ENCODE results near the gene LTBP3.

The LTBP3 gene

DNA sequence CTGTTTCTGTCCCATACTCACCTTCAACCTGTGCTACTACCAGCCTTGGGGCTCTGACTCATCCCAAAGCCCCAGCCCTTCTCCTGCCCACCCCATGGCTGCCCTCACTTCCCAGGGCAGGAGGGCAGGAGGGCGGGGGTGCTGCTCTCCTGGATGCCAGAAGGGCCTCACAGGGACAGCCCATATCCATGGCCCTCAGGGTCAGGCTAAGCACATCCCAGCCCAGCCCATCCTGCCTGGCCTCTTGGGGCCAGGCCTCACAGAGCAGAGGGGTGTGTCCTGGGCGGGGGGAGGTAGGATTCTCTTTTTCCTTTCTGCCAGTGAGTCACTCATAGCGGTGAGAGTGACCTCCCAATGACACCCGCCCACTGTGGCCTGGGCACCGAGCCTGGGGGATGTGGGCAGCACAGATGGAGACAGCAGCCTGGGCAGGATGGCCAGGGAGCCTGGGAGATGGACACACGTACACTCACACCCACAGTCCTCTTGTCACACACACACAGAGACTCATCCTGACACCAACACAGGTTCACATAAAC lies 2.4 kb downstream of the LTBP3 start:
- DNase-seq (ENCODE audit: low read depth, low spot score): no peak
- no peak overlapping the region for H3K27ac ChIP-seq

DNA sequence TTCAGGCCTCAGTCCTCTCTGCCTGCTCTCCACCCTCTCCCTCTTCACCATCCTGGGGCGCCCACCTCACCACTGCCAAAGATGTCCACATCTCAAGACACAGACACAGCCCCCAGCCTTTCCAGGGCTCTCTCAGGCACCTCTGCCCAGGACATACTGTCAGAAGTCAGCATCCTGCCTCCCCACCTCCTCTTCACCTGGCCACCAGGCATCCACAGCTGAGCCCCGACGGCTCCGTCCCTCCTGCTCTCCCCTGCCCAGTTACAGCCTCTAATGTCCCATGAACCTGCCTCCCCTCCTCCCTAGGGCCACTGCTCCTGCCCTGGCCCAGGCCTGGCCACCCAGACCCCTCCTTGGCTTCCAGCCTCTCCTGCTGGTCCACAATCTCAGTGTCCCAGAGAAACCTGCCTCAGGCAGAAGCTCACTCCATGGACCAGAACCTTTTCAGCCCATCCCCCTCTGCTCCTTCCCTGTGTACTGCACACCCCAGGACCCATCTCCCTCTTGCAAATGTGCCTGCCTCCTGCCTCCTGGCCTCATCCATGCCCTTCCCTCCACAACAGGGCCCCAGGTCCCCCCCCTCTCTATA lies 3.2 kb downstream of the LTBP3 start:
- no peak for DNase-seq (ENCODE audit: low read depth, low spot score)
- no peak overlapping the region for H3K27ac ChIP-seq

DNA sequence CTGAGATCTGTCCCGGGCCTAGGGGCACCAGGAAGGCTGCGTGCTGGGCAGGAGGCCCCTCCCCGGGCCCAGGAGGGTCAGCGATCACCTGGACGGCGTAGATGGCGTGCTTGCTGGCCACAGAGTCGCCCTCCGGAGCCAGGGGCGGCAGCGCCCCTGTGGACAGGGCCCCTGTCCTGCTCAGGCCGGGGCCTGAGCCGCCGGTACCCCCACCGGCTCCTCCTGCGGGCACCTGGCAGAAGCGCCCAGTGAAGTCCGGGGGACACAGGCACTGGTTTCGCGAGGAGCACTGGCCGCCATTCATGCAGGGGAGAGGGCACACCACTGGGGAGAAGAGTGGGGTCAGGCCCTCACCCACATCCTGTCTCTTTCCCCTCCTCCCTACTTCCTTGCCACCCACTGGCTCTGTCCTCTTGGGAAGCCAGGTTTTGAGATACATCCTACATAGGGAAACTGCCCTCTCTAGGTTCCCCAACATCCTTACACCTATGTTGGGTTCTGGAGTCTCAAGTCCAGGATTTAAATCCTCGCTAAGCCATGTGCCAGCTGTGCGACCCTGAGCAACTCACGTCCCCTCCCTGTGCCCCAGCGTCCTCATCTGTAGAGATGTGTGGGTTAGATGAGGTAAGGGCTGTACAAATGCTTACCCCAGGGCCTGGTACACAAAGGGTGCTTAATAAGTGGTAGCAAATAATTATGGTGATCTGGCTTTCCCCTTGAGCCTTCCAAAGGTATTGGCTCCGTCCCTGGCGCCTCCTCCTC lies 3.9 kb downstream of the LTBP3 start:
- no peak overlapping the region for H3K27ac ChIP-seq
- no peak for DNase-seq (ENCODE audit: low read depth, low spot score)

DNA sequence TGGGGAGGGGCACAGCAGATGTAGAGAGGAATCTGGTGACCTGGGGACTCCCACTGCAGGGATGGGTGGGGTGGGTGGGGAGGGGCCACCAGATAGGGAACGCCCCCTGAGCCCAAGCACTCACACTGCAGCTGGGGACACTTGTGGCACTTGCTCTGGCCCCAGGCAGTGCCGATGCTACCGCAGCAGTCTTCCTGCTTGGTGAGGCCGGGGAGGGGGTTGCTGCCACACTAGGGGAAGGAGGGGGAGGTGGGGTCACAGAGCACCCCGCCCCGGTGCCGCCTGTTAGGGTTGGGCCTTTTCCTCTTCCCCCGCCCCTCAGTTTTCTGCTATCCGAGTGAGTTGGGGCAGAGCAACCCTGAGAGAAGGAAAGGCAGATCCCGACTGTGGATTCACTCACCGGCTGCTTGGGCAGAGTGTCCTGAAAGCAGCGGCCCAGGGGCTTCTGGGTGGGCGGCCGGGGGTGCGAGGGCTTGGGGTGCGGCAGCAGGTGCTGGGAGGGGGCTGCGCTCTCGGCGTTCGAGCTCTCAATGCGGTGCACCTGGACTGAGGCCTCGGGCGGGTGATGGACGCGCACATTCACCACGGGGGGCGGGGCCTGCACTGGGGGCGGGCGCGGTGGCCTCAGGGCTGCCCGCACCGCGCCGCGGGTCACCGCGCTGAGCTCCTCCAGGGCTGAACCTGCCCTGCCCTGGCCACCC lies 4.7 kb downstream of the LTBP3 start:
- no peak for DNase-seq (ENCODE audit: low read depth, low spot score)
- no peak overlapping the region for H3K27ac ChIP-seq

DNA sequence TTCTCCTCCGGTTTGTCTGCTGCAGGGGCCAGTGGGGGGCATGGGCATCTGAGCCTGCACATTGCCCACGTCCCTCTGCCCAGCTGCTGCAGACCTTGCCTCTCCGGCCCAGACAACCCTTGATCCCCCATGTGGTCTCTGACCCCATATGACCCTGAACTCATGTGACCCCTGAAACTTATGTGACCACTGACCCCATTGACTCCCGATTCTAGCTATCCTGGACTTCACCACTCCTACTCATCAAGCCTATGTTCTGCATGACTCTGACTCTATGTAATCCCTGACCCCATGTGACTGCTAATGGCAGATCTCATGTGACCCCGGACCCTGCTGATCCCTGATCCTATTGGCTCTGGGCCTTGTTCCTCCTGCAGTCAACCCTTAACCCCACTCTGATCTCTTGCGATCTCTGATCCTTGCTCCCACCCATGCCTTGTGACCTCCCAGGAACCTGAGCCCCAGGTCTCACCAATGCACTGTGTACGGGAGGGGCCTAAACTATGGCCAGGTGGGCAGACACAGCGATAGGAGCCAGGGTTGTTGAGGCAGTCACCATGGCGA lies 5.7 kb downstream of the LTBP3 start:
- no peak overlapping the region for H3K27ac ChIP-seq
- no peak for DNase-seq (ENCODE audit: low read depth, low spot score)

DNA sequence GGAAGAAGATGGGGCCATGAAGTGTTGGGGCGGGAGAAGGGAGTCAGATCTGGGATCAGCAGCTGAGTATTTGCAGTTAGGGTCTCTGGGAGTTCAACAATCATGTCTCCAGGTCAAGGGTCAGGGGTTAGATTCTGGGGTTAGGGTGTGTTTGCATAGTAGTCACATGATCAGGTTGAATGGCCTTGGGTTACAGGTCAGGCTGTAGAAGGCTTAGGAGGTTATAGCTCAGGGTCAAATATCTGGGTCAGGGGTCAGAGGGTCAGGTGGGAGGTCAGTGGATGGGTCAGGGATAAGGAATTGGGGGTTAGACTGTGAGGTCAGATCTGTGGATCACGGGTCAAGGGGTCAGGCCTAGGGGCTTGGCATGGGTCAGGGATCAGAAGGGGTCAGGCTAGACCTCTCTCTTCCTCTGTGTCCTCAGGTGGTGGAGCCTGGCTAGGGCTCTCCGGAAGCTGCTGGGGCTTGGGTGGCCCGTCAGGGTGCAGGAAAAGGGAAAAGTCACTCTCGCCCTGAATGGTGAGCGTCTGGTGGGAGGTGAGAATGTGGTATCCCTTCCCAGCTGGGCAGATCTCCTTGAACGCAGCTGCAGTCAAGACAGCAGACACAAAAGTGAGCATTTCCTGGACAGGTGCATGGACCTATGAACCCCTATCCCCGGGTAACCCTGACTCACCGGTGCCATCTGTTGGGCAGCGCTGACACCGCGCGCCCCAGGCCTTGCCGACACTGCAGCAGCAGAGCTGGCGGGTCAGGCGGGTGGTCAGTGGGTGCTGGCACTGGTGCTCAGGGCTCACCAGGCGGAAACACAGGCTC lies 6.4 kb downstream of the LTBP3 start:
- no peak for DNase-seq (ENCODE audit: low read depth, low spot score)
- H3K27ac ChIP-seq: no peak overlapping the region

DNA sequence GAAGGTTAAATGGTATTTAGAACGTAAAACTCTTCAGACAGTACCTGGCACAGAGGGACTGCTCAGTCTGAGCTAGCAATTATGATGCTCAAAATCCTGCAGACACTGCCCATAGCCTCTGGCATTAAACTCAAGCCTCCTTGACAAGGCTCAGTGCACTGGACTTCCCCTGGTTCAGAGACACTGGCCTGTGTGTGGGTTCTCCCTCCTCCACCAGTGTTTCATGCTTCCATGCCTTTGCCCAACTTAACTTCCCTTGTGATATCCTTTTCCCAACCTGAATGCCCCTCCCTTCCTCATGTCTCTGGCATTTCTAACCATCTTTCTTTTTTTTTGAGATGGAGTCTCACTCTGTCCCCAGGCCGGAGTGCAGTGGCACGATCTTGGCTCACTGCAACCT lies 9.1 kb downstream of the LTBP3 start:
- no peak overlapping the region for H3K27ac ChIP-seq
- no peak for DNase-seq (ENCODE audit: low read depth, low spot score)

DNA sequence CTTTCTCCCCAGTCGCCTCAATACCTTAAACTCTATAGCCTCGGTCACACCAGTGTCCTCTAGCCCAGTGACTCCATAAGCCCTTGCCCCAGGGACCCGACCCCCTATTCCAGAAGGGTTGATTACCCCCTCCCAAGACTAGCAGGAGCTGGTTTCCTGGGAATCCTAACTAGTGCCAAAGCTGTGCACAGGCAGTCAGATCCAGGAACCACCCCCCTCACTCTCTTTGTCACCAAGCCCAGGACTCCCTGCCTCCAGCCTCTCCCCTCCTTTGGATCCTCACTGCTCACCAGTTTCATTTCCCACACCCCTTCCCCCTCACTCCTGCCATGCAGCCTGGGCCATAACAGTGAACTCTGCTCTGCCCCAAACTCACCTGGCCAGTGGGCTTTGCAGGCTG lies 9.8 kb downstream of the LTBP3 start:
- no peak overlapping the region for H3K27ac ChIP-seq

DNA sequence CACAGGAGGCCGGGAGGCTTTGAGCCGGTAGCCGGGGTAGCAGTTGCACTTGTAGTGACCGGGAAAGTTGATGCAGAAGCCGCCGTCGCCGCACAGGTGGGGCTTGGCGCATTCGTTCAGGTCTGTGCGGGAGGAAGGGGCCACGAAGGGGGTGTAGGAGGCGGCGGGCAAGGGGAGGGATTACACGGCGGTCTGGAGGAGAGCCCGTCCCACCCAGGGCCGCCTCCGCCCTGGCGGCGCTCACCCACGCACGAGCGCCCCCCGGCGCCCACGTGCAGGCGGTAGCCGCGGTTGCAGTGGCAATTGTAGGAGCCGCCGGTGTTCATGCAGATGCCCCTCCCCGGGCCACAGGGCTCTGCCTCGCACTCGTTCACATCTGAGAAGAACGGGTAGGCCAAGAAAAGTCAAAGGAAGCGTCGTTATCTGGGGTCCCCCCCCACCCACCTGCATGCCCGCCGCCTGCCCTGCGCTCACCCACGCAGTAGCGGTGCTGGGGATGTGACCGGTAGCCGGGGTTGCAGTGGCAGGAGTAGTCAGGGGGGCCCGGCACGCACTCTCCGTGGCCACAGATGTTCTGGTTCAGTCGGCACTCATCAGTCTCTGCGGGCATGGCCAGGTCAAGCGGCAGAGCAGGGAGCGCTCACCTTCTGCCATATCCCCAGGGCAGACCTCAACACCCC lies 10.6 kb downstream of the LTBP3 start:
- no peak overlapping the region for H3K27ac ChIP-seq
- no peak for DNase-seq (ENCODE audit: low read depth, low spot score)

More for the DNA sequence above, 9.8 kb downstream of the LTBP3 start:
- no peak for DNase-seq (ENCODE audit: low read depth, low spot score)

DNA sequence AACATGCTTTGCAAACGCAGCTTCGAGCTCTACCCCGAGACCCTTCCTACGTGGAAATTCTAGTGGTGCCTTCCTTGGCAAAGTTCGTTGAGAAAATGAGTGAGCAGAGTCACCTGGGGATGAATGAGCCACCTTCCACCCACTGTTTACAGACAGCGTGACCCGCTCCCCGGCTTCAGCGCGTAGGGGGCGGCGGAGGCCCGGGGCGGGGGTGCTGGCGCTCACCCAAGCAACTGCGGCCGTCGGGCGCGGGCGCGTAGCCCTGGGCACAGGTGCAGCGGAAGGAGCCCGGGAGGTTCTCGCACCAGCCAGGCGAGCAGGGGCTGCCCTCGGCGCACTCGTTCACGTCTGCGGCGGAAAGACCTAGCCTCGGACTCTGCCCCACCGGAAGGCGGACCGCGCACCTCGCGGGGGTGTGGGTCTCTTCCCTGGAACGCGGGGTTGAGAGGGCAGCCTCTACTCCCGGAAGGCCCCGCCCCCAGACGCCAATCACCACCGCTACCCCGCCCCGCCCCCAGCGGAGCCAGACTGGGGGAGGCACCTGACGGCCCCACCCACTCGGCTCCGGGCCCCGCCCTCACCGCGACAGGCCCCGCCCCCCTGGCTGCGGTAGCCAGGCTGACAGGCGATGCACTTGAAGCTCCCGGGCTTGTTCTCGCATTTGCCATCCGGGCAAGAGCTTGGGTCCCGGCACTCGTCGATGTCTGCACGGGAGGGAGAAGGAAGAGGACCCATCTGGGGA lies 11.8 kb downstream of the LTBP3 start:
- H3K27ac ChIP-seq: no peak overlapping the region
- no peak for DNase-seq (ENCODE audit: low read depth, low spot score)

DNA sequence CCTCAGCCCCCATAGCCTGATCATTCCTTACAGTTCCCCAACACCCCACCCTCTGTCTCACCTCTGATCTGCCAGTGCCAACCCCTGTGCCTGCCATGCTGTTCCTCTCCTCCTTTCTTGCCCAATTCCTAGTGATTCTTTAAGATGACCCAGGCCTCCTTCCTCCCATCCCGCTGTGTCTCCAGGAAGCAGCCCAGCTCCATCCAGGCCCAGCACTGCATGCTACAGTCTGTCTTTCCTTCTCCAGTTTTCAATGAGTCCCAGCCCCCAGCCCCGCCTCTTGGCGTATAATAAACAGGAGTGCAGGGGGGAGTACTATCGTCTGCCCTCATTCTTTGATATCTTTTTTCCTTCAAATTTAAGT lies 12.3 kb downstream of the LTBP3 start:
- DNase-seq (ENCODE audit: low read depth, low spot score): no peak
- no peak overlapping the region for H3K27ac ChIP-seq

DNA sequence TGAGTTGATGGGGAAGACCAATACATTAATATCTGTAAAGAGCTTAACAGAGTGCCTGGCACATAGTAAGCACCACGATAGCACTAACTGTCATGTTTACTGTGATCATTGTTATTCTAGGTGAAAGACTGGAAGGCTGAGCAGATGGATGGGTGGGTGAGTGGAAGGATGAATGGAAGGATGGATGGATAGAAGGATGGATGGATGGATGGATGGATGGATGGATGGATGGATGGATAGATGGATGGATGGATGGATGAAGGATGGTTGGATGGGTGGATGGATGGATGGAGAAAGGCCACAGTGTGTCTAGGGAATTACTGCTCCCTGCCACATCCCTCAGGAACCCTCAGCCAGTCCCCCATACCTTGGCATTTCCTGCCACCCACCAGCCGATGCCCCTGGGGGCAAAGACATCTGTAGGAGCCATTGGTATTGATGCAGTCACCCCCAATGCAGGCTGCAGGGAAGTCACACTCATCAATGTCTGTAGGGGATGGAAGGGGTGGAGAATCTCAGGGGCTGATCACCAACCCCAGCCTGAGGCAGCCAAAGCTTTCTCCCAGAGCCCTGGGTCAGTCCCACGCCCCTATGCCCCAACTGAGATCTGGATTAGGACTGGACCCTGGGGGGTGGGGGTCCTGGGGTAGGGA lies 15.3 kb downstream of the LTBP3 start:
- no peak overlapping the region for H3K27ac ChIP-seq
- DNase-seq (ENCODE audit: low read depth, low spot score): no peak

DNA sequence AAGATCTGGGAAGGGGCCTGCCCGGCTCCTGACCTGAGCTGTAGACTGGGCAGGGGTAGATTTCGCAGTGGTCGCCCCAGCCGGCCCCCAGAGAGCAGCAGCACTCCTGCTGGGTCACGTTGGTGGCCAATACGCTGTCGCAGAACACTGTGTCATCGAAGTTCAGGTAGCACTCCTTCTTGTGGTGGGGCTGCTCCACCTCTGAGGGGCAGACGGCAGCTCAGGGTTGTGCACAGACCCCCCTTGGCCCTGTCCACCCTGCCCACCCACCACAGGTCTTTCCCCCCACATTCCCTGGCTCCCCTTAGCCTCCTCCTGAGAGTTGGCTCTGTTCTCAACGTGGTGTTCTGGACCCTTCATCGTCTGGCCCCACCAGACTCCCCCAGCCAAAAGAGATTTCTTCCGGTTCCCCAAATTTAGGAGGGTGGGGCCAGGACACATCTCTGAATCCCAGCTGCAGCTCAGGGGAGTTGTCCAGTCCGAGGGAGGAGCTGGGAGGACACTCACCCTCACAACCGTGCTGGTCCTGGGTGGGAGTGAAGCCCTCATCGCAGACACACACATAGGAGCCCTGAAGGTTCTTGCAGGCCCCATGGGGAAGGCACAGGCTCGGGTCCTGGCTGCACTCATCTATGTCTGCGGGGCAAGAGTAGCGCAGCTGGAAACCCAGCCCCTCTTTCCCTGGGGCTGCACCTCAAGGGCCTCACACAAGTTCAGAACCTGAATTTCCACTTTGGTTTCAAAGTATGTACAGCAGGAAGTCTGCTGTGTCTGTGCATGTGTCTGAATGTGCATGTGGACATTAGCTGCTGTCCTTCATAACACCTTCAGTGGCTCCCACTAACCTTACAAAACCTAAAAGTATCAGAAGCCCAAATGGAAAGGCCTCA lies 16.8 kb downstream of the LTBP3 start:
- DNase-seq (ENCODE audit: low read depth, low spot score): peak; percentile 52
- H3K27ac ChIP-seq: peak overlapping the region; percentile 82

DNA sequence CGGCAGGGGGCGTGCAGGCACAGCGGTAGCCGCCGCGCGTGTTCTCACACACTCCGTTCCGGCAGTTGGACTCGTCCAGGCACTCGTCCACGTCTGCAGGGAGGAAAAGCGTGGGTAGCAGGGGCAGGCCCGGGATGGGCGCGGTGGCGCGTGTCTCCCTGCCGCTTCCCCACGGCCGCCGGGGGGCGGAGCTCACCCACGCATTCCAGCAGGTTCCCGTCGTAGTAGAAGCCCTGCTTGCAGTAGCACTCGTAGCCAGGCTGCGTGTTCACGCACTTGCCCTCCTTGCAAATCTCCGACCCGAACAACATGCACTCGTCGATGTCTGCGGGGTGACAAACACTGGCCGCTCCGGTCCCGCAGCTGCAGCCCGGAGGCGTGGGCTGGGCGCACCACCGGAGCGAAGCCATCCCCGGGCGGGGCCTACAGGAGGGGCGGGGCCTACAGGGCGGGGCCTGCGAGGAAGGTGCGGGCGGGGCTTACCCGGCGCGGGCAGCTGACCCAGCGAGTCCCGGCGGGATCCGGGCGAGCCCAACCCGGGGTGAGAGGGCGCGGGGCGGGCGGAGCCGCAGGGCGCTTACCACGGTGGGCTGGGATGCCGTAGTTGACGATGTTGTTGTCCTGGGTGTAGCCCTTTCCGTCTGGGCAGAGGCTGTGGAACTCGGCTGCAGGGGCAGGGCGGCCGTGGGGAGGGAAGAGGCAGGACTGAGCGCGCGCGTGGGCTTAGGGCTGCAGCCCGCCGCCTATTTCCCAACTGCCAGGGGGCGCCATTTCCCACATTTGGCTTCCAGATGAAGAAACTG lies 17.7 kb downstream of the LTBP3 start:
- peak; percentile 43 for DNase-seq (ENCODE audit: low read depth, low spot score)
- H3K27ac ChIP-seq: peak overlapping the region; percentile 82

DNA sequence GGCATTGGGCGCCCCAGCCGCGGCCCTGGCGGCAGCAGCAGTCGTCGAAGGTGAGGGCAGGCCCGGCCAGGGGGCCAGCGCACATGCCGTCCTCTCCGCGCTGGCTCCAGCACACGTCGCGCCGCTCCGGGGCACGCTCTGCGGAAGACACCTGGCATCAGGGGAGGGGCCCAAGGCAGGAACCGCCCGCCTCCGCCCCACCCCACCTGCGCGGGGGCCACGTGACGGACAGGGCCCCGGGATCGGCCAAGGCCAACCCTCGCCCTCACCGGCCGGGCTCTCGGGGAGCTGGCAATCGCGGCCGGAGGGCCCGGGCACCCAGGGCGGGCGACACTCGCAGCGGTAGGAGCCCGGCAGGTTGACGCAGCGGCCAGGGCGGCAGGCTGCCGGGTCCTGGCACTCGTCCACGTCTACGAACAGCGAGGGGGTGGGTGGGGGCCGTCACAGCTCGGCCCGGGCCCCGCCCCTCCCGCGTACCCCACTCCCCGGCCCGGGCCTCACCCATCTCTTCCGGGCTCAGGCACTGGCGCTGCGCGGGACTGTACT lies 18.3 kb downstream of the LTBP3 start:
- H3K27ac ChIP-seq: peak overlapping the region; percentile 82
- no peak for DNase-seq (ENCODE audit: low read depth, low spot score)

All from epithelial cell of prostate (primary cell).